ENCODE measurements around the gene SDR9C7.
"Not testable (repeated sequence)": the region's sequence is repeated elsewhere in the genome, so short reads cannot be mapped to it uniquely, and the experiment has no call there.

The SDR9C7 gene

DNA sequence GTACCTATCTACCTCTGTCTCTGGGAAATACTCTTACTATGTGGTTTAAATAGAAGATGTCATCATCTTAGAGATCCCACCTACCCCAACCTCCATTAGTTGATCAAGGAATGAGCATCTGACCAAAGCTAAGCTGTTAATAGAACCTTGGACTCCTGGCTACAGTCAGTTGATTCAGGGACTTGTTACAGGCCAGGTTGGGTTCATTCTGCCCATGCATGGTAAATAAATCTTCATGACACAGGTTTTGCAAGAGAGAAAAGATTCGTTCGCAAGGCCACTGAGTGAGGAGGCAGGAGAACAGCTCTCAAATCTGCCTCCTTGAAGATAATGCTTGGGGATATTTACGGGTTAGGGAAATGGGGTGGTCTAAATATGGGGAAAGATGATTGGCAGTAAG, 19.5 kb downstream of the SDR9C7 start:
- H3K27ac ChIP-seq (ENCODE audit: low read length), result no peak overlapping the region
- no peaks in the 10 kb centered on the region for H3K36me3 ChIP-seq (ENCODE audit: control insufficient read depth in 2 of 2, insufficient read depth in 2 of 2, low read length in 2 of 2)
- no peak overlapping the region for H3K4me3 ChIP-seq (ENCODE audit: low read length in 2 of 2)

DNA sequence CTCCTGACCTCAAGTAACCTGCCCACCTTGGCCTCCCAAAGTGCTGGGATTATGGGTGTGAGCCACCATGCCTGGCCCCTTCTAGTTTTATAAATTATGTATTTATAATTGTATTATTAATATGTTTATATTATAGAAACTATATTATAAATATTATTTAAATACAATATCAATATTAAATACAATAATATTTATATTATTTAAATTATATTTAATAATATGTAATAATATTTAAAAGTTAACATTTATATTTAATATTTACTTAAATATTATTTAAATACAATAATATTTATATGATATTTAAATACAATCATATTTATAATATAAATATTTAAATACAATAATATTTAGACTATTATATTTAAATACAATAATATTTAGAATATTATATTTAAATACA, 20.0 kb downstream of the SDR9C7 start:
- Histone ChIP-seq H3K27me3 (ENCODE audit: control insufficient read depth in 1 of 2, insufficient read depth in 2 of 2, low read length in 2 of 2) (no peaks in the 10 kb centered on the region), H3K9me3 (ENCODE audit: control insufficient read depth in 2 of 2, low read length in 2 of 2) (peaks cover 0 to 2% of the 10 kb centered on the region in 2 donors), H3K4me1 (ENCODE audit: control insufficient read depth, insufficient read depth, low read length) (no peaks in the 10 kb centered on the region), H3K4me3 (ENCODE audit: low read length in 2 of 2) (no peak overlapping the region), H3K27ac (ENCODE audit: low read length) (no peak overlapping the region), H3K9ac (ENCODE audit: low read length in 2 of 2) (no peak overlapping the region), H3K36me3 (ENCODE audit: control insufficient read depth in 2 of 2, insufficient read depth in 2 of 2, low read length in 2 of 2) (no peaks in the 10 kb centered on the region)

More for the DNA sequence above, 19.5 kb downstream of the SDR9C7 start:
- H3K9ac ChIP-seq (ENCODE audit: low read length in 2 of 2), result no peak overlapping the region
- H3K9me3 ChIP-seq (ENCODE audit: control insufficient read depth in 2 of 2, low read length in 2 of 2), result peaks cover 0 to 2% of the 10 kb centered on the region in 2 donors
- H3K27me3 ChIP-seq (ENCODE audit: control insufficient read depth in 1 of 2, insufficient read depth in 2 of 2, low read length in 2 of 2), result no peaks in the 10 kb centered on the region
- H3K4me1 ChIP-seq (ENCODE audit: control insufficient read depth, insufficient read depth, low read length), result no peaks in the 10 kb centered on the region

DNA sequence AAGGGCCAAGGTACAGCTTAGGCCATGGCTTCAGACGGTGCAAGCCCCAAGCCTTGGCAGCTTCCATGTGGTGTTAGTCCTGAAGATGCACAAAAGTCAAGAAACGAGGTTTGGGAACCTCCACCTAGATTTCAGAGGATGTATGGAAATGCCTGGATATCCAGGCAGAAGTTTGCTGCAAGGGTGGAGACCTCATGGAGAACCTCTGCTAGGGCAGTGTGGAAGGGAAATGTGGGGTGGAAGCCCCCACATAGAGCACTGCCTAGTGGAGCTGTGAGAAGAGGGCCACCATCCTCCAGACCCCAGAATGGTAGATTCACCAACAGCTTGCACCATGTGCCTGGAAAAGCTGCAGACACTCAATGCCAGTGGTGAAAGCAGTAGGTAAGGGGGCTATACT, 24.8 kb downstream of the SDR9C7 start:
- not testable (repeated sequence) for H3K4me1 ChIP-seq (ENCODE audit: control insufficient read depth, insufficient read depth, low read length); H3K9me3 ChIP-seq (ENCODE audit: control insufficient read depth in 2 of 2, low read length in 2 of 2); H3K36me3 ChIP-seq (ENCODE audit: control insufficient read depth in 2 of 2, insufficient read depth in 2 of 2, low read length in 2 of 2); H3K27me3 ChIP-seq (ENCODE audit: control insufficient read depth in 1 of 2, insufficient read depth in 2 of 2, low read length in 2 of 2); H3K27ac ChIP-seq (ENCODE audit: low read length); H3K4me3 ChIP-seq (ENCODE audit: low read length in 2 of 2); H3K9ac ChIP-seq (ENCODE audit: low read length in 2 of 2)

DNA sequence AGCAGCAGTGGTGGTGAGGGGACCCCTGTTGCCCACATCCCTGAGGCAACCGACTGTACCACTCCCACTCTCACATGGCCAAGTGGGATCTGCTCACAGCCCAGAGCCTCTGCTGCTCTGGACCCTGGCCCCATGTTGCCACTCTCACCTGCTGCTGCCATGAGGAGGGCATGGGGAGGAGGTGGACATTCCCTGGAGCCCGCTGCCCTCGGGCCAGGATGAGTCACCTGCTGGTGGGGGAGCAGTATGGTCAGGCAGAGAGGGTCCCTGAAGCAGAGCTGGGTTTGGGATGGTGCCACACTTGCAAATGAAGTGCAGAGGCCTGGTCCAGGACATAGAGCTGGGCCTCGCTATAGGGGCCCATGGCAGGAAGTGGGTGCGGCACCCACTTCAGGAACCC, 26.1 kb downstream of the SDR9C7 start:
- Histone ChIP-seq H3K9me3 (ENCODE audit: control insufficient read depth in 2 of 2, low read length in 2 of 2) (peaks cover 0 to 2% of the 10 kb centered on the region in 2 donors), H3K27me3 (ENCODE audit: control insufficient read depth in 1 of 2, insufficient read depth in 2 of 2, low read length in 2 of 2) (no peaks in the 10 kb centered on the region), H3K27ac (ENCODE audit: low read length) (no peak overlapping the region), H3K36me3 (ENCODE audit: control insufficient read depth in 2 of 2, insufficient read depth in 2 of 2, low read length in 2 of 2) (no peaks in the 10 kb centered on the region), H3K9ac (ENCODE audit: low read length in 2 of 2) (no peak overlapping the region), H3K4me1 (ENCODE audit: control insufficient read depth, insufficient read depth, low read length) (no peaks in the 10 kb centered on the region), H3K4me3 (ENCODE audit: low read length in 2 of 2) (no peak overlapping the region)

- Histone ChIP-seq H3K36me3 (ENCODE audit: control insufficient read depth in 2 of 2, insufficient read depth in 2 of 2, low read length in 2 of 2) (no peaks in the 10 kb centered on the region), H3K9me3 (ENCODE audit: control insufficient read depth in 2 of 2, low read length in 2 of 2) (peaks cover 3 to 11% of the 10 kb centered on the region in 2 donors), H3K27ac (ENCODE audit: low read length) (no peak overlapping the region)
Measured at GRCh38 chr12:56905852-56906251, 28.4 kb downstream of the SDR9C7 start.

DNA sequence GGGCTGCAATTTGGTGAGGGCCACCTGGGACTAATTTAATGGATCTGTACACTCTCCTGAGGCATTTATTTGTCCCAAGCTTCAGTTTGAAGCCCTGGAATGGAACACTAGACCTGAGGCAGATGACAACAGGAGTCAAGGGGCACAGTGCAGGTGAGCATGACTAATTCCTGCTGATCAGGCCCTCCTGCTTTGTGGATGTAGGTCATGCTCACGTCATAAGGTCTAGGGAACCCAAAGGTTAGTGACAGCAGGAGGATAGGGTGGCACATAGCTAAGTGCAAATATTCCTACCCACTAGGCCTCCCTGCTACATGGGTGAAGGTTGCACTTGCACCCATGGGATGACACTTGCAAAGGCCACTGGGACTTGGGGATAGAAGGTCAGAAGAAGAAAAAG, 30.8 kb downstream of the SDR9C7 start:
- Histone ChIP-seq H3K9ac (ENCODE audit: low read length in 2 of 2) (no peak overlapping the region), H3K36me3 (ENCODE audit: control insufficient read depth in 2 of 2, insufficient read depth in 2 of 2, low read length in 2 of 2) (no peaks in the 10 kb centered on the region), H3K27me3 (ENCODE audit: control insufficient read depth in 1 of 2, insufficient read depth in 2 of 2, low read length in 2 of 2) (no peaks in the 10 kb centered on the region), H3K27ac (ENCODE audit: low read length) (no peak overlapping the region), H3K9me3 (ENCODE audit: control insufficient read depth in 2 of 2, low read length in 2 of 2) (peaks cover 10 to 11% of the 10 kb centered on the region in 2 donors), H3K4me1 (ENCODE audit: control insufficient read depth, insufficient read depth, low read length) (no peaks in the 10 kb centered on the region), H3K4me3 (ENCODE audit: low read length in 2 of 2) (no peak overlapping the region)

More at GRCh38 chr12:56905852-56906251, 28.4 kb downstream of the SDR9C7 start:
- H3K4me3 ChIP-seq (ENCODE audit: low read length in 2 of 2), result no peak overlapping the region
- no peak overlapping the region for H3K9ac ChIP-seq (ENCODE audit: low read length in 2 of 2)
- no peaks in the 10 kb centered on the region for H3K4me1 ChIP-seq (ENCODE audit: control insufficient read depth, insufficient read depth, low read length)
- H3K27me3 ChIP-seq (ENCODE audit: control insufficient read depth in 1 of 2, insufficient read depth in 2 of 2, low read length in 2 of 2), result no peaks in the 10 kb centered on the region

DNA sequence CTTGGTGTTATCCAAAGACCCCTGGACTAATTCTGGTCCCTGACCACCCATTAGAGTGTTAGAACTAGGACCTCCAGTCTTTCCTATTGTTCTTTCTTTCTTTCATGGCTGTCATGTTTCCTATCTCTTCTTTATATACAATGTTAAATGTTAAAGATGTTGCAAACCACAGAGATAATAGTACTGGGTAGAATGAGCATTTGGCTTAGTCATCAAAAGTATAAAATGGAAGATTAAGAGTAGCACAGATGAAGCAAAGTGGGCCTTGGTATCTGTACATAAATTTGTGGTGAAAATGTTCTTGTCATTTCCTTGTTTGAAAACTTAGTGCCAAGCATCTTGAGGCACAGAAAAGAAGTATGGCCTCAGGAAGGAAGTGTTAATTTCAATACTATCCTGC, 32.9 kb downstream of the SDR9C7 start:
- not testable (repeated sequence) for H3K4me3 ChIP-seq (ENCODE audit: low read length in 2 of 2); H3K27me3 ChIP-seq (ENCODE audit: control insufficient read depth in 1 of 2, insufficient read depth in 2 of 2, low read length in 2 of 2); H3K27ac ChIP-seq (ENCODE audit: low read length); H3K36me3 ChIP-seq (ENCODE audit: control insufficient read depth in 2 of 2, insufficient read depth in 2 of 2, low read length in 2 of 2); H3K9ac ChIP-seq (ENCODE audit: low read length in 2 of 2); H3K4me1 ChIP-seq (ENCODE audit: control insufficient read depth, insufficient read depth, low read length)
- H3K9me3 ChIP-seq (ENCODE audit: control insufficient read depth in 2 of 2, low read length in 2 of 2), result peaks cover 10 to 11% of the 10 kb centered on the region in 2 donors

- no peak overlapping the region for H3K27ac ChIP-seq (ENCODE audit: low read length)
- H3K9me3 ChIP-seq (ENCODE audit: control insufficient read depth in 2 of 2, low read length in 2 of 2), result peaks cover 10 to 11% of the 10 kb centered on the region in 2 donors
Measured at GRCh38 chr12:56900583-56900982, 33.6 kb downstream of the SDR9C7 start.

DNA sequence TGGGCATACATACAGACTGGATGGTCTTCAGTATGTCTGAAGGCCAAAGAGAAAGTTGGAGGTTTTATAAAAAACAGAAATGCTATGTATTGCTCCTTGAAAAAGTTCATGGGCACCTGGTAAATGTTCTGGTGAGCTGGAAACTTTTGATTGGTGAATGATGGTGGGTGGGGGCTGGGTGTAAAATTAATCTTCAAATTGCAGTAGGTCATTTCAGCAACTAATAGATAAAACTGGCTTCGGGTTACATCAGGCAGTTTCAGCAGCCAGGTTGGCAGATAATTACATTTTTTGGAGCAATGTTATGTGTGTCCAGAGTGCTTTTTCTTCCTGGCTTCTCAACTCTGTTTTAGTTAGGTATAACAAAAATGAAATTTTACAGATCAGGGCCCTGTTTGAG, 35.3 kb downstream of the SDR9C7 start:
- H3K9me3 ChIP-seq (ENCODE audit: control insufficient read depth in 2 of 2, low read length in 2 of 2), result peaks cover 10 to 11% of the 10 kb centered on the region in 2 donors
- no peak overlapping the region for H3K4me3 ChIP-seq (ENCODE audit: low read length in 2 of 2)
- H3K27ac ChIP-seq (ENCODE audit: low read length), result no peak overlapping the region
- H3K36me3 ChIP-seq (ENCODE audit: control insufficient read depth in 2 of 2, insufficient read depth in 2 of 2, low read length in 2 of 2), result no peaks in the 10 kb centered on the region
- H3K4me1 ChIP-seq (ENCODE audit: control insufficient read depth, insufficient read depth, low read length), result no peaks in the 10 kb centered on the region
- H3K27me3 ChIP-seq (ENCODE audit: control insufficient read depth in 1 of 2, insufficient read depth in 2 of 2, low read length in 2 of 2), result no peaks in the 10 kb centered on the region
- no peak overlapping the region for H3K9ac ChIP-seq (ENCODE audit: low read length in 2 of 2)

More at GRCh38 chr12:56900583-56900982, 33.6 kb downstream of the SDR9C7 start:
- Histone ChIP-seq H3K27me3 (ENCODE audit: control insufficient read depth in 1 of 2, insufficient read depth in 2 of 2, low read length in 2 of 2) (no peaks in the 10 kb centered on the region), H3K4me3 (ENCODE audit: low read length in 2 of 2) (no peak overlapping the region), H3K36me3 (ENCODE audit: control insufficient read depth in 2 of 2, insufficient read depth in 2 of 2, low read length in 2 of 2) (no peaks in the 10 kb centered on the region), H3K9ac (ENCODE audit: low read length in 2 of 2) (no peak overlapping the region), H3K4me1 (ENCODE audit: control insufficient read depth, insufficient read depth, low read length) (no peaks in the 10 kb centered on the region)

GRCh38 chr12:56897844-56898361, 36.3 kb downstream of the SDR9C7 start:
- no peaks in the 10 kb centered on the region for H3K36me3 ChIP-seq (ENCODE audit: control insufficient read depth in 2 of 2, insufficient read depth in 2 of 2, low read length in 2 of 2)
- no peak overlapping the region for H3K4me3 ChIP-seq (ENCODE audit: low read length in 2 of 2)
- no peak overlapping the region for H3K9ac ChIP-seq (ENCODE audit: low read length in 2 of 2)
- no peaks in the 10 kb centered on the region for H3K4me1 ChIP-seq (ENCODE audit: control insufficient read depth, insufficient read depth, low read length)
- H3K9me3 ChIP-seq (ENCODE audit: control insufficient read depth in 2 of 2, low read length in 2 of 2), result peaks cover 10 to 11% of the 10 kb centered on the region in 2 donors
- no peaks in the 10 kb centered on the region for H3K27me3 ChIP-seq (ENCODE audit: control insufficient read depth in 1 of 2, insufficient read depth in 2 of 2, low read length in 2 of 2)
- no peak overlapping the region for H3K27ac ChIP-seq (ENCODE audit: low read length)

- no peaks in the 10 kb centered on the region for H3K4me1 ChIP-seq (ENCODE audit: control insufficient read depth, insufficient read depth, low read length)
- no peaks in the 10 kb centered on the region for H3K36me3 ChIP-seq (ENCODE audit: control insufficient read depth in 2 of 2, insufficient read depth in 2 of 2, low read length in 2 of 2)
- no peak overlapping the region for H3K4me3 ChIP-seq (ENCODE audit: low read length in 2 of 2)
- H3K9me3 ChIP-seq (ENCODE audit: control insufficient read depth in 2 of 2, low read length in 2 of 2), result peaks cover 2 to 9% of the 10 kb centered on the region in 2 donors
- no peak overlapping the region for H3K27ac ChIP-seq (ENCODE audit: low read length)
- H3K9ac ChIP-seq (ENCODE audit: low read length in 2 of 2), result no peak overlapping the region
- H3K27me3 ChIP-seq (ENCODE audit: control insufficient read depth in 1 of 2, insufficient read depth in 2 of 2, low read length in 2 of 2), result no peaks in the 10 kb centered on the region
Measured at GRCh38 chr12:56896082-56896481, 38.1 kb downstream of the SDR9C7 start.

Data from stomach smooth muscle (tissue), 2 donors.